ENCODE results near the gene GUCY2D.

GUCY2D gene

GRCh38 chr17:7961421-7961820, 41.0 kb upstream of the GUCY2D start:
- Histone ChIP-seq H3K4me3 (ENCODE audit: low read depth in 1 of 2, low read length in 1 of 2) (no peak overlapping the region), H3K36me3 (no peaks in the 10 kb centered on the region), H3K27ac (no peak overlapping the region), H3K27me3 (no peaks in the 10 kb centered on the region), H3K4me1 (ENCODE audit: control insufficient read depth in 1 of 2, insufficient read depth in 1 of 2, low read depth in 1 of 2, low read length in 1 of 2) (peaks cover 30 to 33% of the 10 kb centered on the region in 2 experiments), H3K9me3 (no peaks in the 10 kb centered on the region)
- no peak for TF ChIP-seq CTCF (IDR thresholded peaks at IDR 0.05)

- TF ChIP-seq CTCF (IDR thresholded peaks at IDR 0.05), result no peak
Observed at GRCh38 chr17:7967751-7968150, 34.7 kb upstream of the GUCY2D start.

GRCh38 chr17:7969433-7969832, 33.0 kb upstream of the GUCY2D start:
- Histone ChIP-seq H3K9me3 (peaks cover under 1% of the 10 kb centered on the region), H3K4me1 (ENCODE audit: control insufficient read depth in 1 of 2, insufficient read depth in 1 of 2, low read depth in 1 of 2, low read length in 1 of 2) (peaks cover 28 to 31% of the 10 kb centered on the region in 2 experiments), H3K27ac (peak overlapping the region; percentile 81), H3K27me3 (no peaks in the 10 kb centered on the region), H3K36me3 (no peaks in the 10 kb centered on the region), H3K4me3 (ENCODE audit: low read depth in 1 of 2, low read length in 1 of 2) (peak overlapping the region in 1 of 2 experiments; percentile 18)
- no peak for TF ChIP-seq CTCF (IDR thresholded peaks at IDR 0.05)

More at GRCh38 chr17:7967751-7968150, 34.7 kb upstream of the GUCY2D start:
- Histone ChIP-seq H3K36me3 (no peaks in the 10 kb centered on the region), H3K27ac (peak overlapping the region; percentile 39), H3K27me3 (no peaks in the 10 kb centered on the region), H3K4me3 (ENCODE audit: low read depth in 1 of 2, low read length in 1 of 2) (no peak overlapping the region), H3K4me1 (ENCODE audit: control insufficient read depth in 1 of 2, insufficient read depth in 1 of 2, low read depth in 1 of 2, low read length in 1 of 2) (peaks cover 28 to 31% of the 10 kb centered on the region in 2 experiments), H3K9me3 (no peaks in the 10 kb centered on the region)

GRCh38 chr17:7971651-7972050, 30.8 kb upstream of the GUCY2D start:
- Histone ChIP-seq H3K9me3 (peaks cover 6% of the 10 kb centered on the region), H3K27me3 (no peaks in the 10 kb centered on the region), H3K4me3 (ENCODE audit: low read depth in 1 of 2, low read length in 1 of 2) (no peak overlapping the region), H3K27ac (no peak overlapping the region), H3K36me3 (no peaks in the 10 kb centered on the region), H3K4me1 (ENCODE audit: control insufficient read depth in 1 of 2, insufficient read depth in 1 of 2, low read depth in 1 of 2, low read length in 1 of 2) (peaks cover 28 to 31% of the 10 kb centered on the region in 2 experiments)
- TF ChIP-seq CTCF (IDR thresholded peaks at IDR 0.05), result no peak

- no peaks in the 10 kb centered on the region for H3K36me3 ChIP-seq
- H3K27me3 ChIP-seq, result no peaks in the 10 kb centered on the region
- no peak overlapping the region for H3K4me3 ChIP-seq (ENCODE audit: low read depth in 1 of 2, low read length in 1 of 2)
- TF ChIP-seq CTCF (IDR thresholded peaks at IDR 0.05), result no peak
- H3K9me3 ChIP-seq, result peaks cover 6% of the 10 kb centered on the region
- H3K27ac ChIP-seq, result no peak overlapping the region
- H3K4me1 ChIP-seq (ENCODE audit: control insufficient read depth in 1 of 2, insufficient read depth in 1 of 2, low read depth in 1 of 2, low read length in 1 of 2), result peaks cover 28 to 31% of the 10 kb centered on the region in 2 experiments
Observed at GRCh38 chr17:7972131-7972785, 30.2 kb upstream of the GUCY2D start.

Measured in neutrophil (primary cell).